A549 (cell line): ENCODE results near the gene DMC1. TPM values are rescaled to one million over a fixed set of nuclear protein-coding genes. Genes with fewer than 3 reads are reported as not detected.
A peak's percentile ranks its signal among the peaks of the same experiment; 100 is the strongest.

Source experiments
- ATAC-seq, 2 experiments: fragments of 200-7000 bp in 1 of 2; fragments of >200 bp in 1 of 2; cut with Nextera tagmentation in 1 of 2; cut with Tn5 transposase in 1 of 2; 3 replicates each; pipeline versions ENCODE4 v1.8.0 to v1.9.1; 2018 to 2020; ENCODE audit warnings: mild to moderate bottlenecking in 1 of 2, moderate library complexity in 1 of 2
- CTCF ChIA-PET: fragments of 300-600 bp; sonication (Branson Sonifier 250); formaldehyde crosslinking; extraction: SDS; loops from one replicate; lab custom pipeline; 2021; ENCODE audit warnings: antibody characterized with exemption, inconsistent platforms; lab: Yijun Ruan, JAX
- POLR2A ChIA-PET: fragments of 350-600 bp; formaldehyde crosslinking; extraction: SDS; loops from one replicate; lab custom pipeline; 2021; ENCODE audit warnings: antibody characterized with exemption, inconsistent platforms; lab: Yijun Ruan, JAX
- DNase-seq, 2 experiments: peaks; one replicate each; pipeline versions ENCODE4 v3.0.0 to v3.0.0-alpha.2; 2011 to 2016; ENCODE audit warnings: low read depth in 1 of 2, low spot score in 1 of 2
- FAIRE-seq: peaks from 2 replicates; lab custom pipeline; 2011; peaks lifted over from hg19 to GRCh38; lab: Jason Lieb, UNC
- H3K27ac ChIP-seq, 2 experiments: fragments of >200 bp; sonication (Bioruptor Twin); formaldehyde crosslinking; 3 replicates each; pipeline ENCODE4 v1.5.1; 2016 to 2017
- H3K4me1 ChIP-seq: fragments of >200 bp; sonication (Bioruptor Twin); formaldehyde crosslinking; 3 replicates; pipeline ENCODE4 v1.6.1; 2016
- H3K4me2 ChIP-seq: fragments of >200 bp; sonication (Bioruptor Twin); formaldehyde crosslinking; 3 replicates; pipeline ENCODE4 v1.6.1; 2016
- H3K4me3 ChIP-seq: fragments of >200 bp; sonication (Bioruptor Twin); formaldehyde crosslinking; 3 replicates; pipeline ENCODE4 v1.5.1; 2016
- H3K9me3 ChIP-seq: fragments of >200 bp; sonication (Bioruptor Twin); formaldehyde crosslinking; 3 replicates; pipeline ENCODE4 v1.6.1; 2016
- EHF ChIP-seq: fragments of 250-450 bp; sonication (Bioruptor Pico); IDR thresholded peaks from 2 replicates; pipeline ENCODE4 v1.5.0; 2020; ENCODE audit warnings: mild to moderate bottlenecking
- GATA3 ChIP-seq: IDR thresholded peaks from 2 replicates; pipeline ENCODE4 v1.6.1; 2012; ENCODE audit warnings: borderline replicate concordance
- JUN ChIP-seq, 2 experiments: fragments of >200 bp; sonication (Bioruptor Twin); formaldehyde crosslinking; IDR thresholded peaks; 2 replicates in 1 of 2; 3 replicates in 1 of 2; pipeline ENCODE4 v1.6.1; 2016 to 2017
- KDM5A ChIP-seq: fragments of 200-600 bp; sonication (generic); IDR thresholded peaks from 2 replicates; pipeline ENCODE4 v1.6.1; 2016; ENCODE audit warnings: antibody characterized with exemption, mild to moderate bottlenecking
- NFE2L2 ChIP-seq: fragments of 150-350 bp; conservative IDR thresholded peaks from 2 replicates; pipeline ENCODE4 v1.6.1; 2014; ENCODE audit warnings: low read length
- NR3C1 ChIP-seq: fragments of >200 bp; sonication (Bioruptor Twin); formaldehyde crosslinking; IDR thresholded peaks from 3 replicates; pipeline ENCODE4 v1.6.1; 2017
- POLR2A ChIP-seq: IDR thresholded peaks from 2 replicates; pipeline ENCODE4 v1.6.1; 2012; ENCODE audit warnings: mild to moderate bottlenecking, low read length
- POLR2AphosphoS2 ChIP-seq: conservative IDR thresholded peaks from 2 replicates; pipeline ENCODE4 v1.6.1; 2012; ENCODE audit warnings: low read length, improper control_type of control experiment, inconsistent platforms
- RCOR1 ChIP-seq: fragments of 150-350 bp; IDR thresholded peaks from 2 replicates; pipeline ENCODE4 v1.6.1; 2014; ENCODE audit warnings: antibody characterized with exemption, low read length, low read depth
- RNF2 ChIP-seq: fragments of 200-600 bp; sonication (generic); IDR thresholded peaks from 2 replicates; pipeline ENCODE4 v1.6.1; 2016; ENCODE audit warnings: low read depth, mild to moderate bottlenecking, antibody characterized with exemption, moderate library complexity, borderline replicate concordance
- SREBF2 ChIP-seq: fragments of 450-650 bp; IDR thresholded peaks from 2 replicates; pipeline ENCODE4 v1.6.1; 2014; ENCODE audit warnings: mild to moderate bottlenecking, moderate library complexity
- ZNF302 ChIP-seq: fragments of 250-450 bp; sonication (Bioruptor Pico); IDR thresholded peaks from 2 replicates; pipeline ENCODE4 v1.9.0; 2021; ENCODE audit warnings: inconsistent platforms, mild to moderate bottlenecking, moderate library complexity
- ZSCAN20 ChIP-seq: fragments of 250-450 bp; sonication (Bioruptor Pico); IDR thresholded peaks from 2 replicates; pipeline ENCODE4 v1.8.0; 2022; ENCODE audit warnings: mild to moderate bottlenecking, moderate library complexity
- WGBS: methylation state at CpG from one replicate; pipeline ENCODE4 v1.1.6; 2017; ENCODE audit errors: missing lambda C conversion rate; 5-methylcytosine and 5-hydroxymethylcytosine counted together
- polyA minus RNA-seq: library from RNA; depleted of rRNA, polyadenylated mRNA; stranded (reverse); fragments of >200 nt; gene quantifications from 2 replicates; pipeline ENCODE4 v1.2.3, GENCODE V29; 2011; rRNA and poly(A)+ RNA removed
- polyA plus RNA-seq, 4 experiments: library from polyadenylated mRNA; depleted of rRNA in 3 of 4; stranded (reverse); fragments of >200 nt; fragmentation: RNase III in 1 of 4; extraction: RNeasy Plus Mini Kit Qiagen cat#74134 plus additional on column Dnase treatment in 1 of 4; gene quantifications; 2 replicates in 3 of 4; 3 replicates in 1 of 4; pipeline ENCODE4 v1.2.3, GENCODE V29; 2011 to 2017
- TF ChIP-seq, protein P1 (sequence below): fragments of 150-350 bp; IDR thresholded peaks from 2 replicates; pipeline ENCODE4 v1.6.1; 2014; ENCODE audit warnings: low read depth, mild to moderate bottlenecking, low read length
- TF ChIP-seq, protein P2 (sequence below): IDR thresholded peaks from 2 replicates; pipeline ENCODE4 v1.6.1; 2012
- TF ChIP-seq, protein P3 (sequence below): fragments of >200 bp; sonication (Bioruptor Twin); formaldehyde crosslinking; IDR thresholded peaks from 3 replicates; pipeline ENCODE4 v1.5.1; 2016
- TF ChIP-seq, protein P4 (sequence below): IDR thresholded peaks from 2 replicates; pipeline ENCODE4 v1.6.1; 2012; ENCODE audit warnings: low read depth, borderline replicate concordance
- TF ChIP-seq, protein P5 (sequence below): fragments of 250-450 bp; sonication (Bioruptor Pico); IDR thresholded peaks from 2 replicates; pipeline ENCODE4 v1.5.0; 2020; ENCODE audit warnings: low read depth, mild to moderate bottlenecking, moderate library complexity

Gene DMC1, protein sequence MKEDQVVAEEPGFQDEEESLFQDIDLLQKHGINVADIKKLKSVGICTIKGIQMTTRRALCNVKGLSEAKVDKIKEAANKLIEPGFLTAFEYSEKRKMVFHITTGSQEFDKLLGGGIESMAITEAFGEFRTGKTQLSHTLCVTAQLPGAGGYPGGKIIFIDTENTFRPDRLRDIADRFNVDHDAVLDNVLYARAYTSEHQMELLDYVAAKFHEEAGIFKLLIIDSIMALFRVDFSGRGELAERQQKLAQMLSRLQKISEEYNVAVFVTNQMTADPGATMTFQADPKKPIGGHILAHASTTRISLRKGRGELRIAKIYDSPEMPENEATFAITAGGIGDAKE
- polyA plus RNA-seq (2011; rRNA removed): 3.4 and 5.7 TPM in 2 replicates
- 4.4 and 8.8 TPM in 2 replicates for polyA plus RNA-seq (2012; cell fraction: cytosol; rRNA removed)
- 0.36 and 14.4 TPM in 2 replicates for polyA plus RNA-seq (2012; cell fraction: nucleus; rRNA removed)
- polyA plus RNA-seq (2017; fragmentation: RNase III; extraction: RNeasy Plus Mini Kit Qiagen cat#74134 plus additional on column Dnase treatment): 6.1 to 6.9 TPM (median 6.4 TPM) in 3 replicates
- 2.5 and 2.6 TPM in 2 replicates for polyA minus RNA-seq

DNA sequence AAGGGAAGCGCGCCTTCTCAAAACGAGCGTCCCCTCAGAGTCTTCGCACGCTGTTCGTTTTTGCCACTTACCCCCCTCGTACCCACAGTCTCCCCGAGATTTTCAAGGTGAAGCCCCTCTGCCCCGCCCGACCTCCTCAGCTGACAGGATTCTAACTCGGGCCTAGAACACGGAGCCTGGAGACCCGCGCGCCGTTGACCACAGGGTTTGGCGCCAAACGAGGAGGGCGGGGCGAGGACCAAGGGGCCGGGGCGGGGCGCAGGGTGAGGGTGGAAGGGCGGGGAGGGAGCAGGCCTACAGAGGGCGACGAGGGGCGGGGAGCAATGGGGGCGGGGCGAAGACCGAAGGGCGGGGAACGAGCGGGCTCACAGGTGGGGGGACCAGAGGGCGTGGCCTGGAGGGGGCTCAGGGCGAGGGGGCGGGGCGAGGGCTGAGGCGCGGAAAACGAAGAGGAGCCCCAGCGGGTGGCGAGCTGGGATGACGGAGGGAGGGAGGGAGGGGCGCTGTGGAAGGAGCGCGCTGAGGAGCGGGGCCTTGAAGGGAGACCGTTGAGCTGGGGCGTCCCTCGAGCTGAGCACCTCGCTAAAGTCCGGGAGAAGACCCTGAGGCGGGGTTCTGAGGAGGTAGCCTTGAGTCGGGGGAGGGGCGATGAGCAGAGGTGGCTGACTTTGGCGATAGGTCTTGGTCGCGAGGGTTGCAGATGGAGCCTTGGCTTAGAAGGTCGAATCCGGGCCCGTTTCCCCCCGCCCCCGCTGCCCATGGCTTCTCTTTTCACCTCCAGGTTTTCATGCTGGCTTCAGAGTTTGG, at the start of gene DMC1:
Gene DMC1 (minus strand): TSS at position 212 of the 807 bp plus-strand sequence. CDS start 1,927 bp downstream, outside the sequence.
- FAIRE-seq (no peak), DNase-seq (peak; percentile 60 to 91), ATAC-seq (peak; percentile 87 to 93)
- POLR2A ChIA-PET: interaction anchor here (0.6 kb wide), 1 partner anchor 33 kb away, joined by 3 read pairs; no protein-coding TSS in a partner anchor
- no peak for TF ChIP-seq KDM5A
- TF ChIP-seq, protein P1, sequence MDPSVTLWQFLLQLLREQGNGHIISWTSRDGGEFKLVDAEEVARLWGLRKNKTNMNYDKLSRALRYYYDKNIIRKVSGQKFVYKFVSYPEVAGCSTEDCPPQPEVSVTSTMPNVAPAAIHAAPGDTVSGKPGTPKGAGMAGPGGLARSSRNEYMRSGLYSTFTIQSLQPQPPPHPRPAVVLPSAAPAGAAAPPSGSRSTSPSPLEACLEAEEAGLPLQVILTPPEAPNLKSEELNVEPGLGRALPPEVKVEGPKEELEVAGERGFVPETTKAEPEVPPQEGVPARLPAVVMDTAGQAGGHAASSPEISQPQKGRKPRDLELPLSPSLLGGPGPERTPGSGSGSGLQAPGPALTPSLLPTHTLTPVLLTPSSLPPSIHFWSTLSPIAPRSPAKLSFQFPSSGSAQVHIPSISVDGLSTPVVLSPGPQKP: no peak
- 0 out of 2 replicates have a peak, but pooled peaks have one; percentile 26 for TF ChIP-seq POLR2A
- TF ChIP-seq, protein P2, sequence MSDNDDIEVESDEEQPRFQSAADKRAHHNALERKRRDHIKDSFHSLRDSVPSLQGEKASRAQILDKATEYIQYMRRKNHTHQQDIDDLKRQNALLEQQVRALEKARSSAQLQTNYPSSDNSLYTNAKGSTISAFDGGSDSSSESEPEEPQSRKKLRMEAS: 0 out of 2 replicates have a peak, but pooled peaks have one; percentile 41
- TF ChIP-seq POLR2AphosphoS2: no peak
- TF ChIP-seq, protein P3, sequence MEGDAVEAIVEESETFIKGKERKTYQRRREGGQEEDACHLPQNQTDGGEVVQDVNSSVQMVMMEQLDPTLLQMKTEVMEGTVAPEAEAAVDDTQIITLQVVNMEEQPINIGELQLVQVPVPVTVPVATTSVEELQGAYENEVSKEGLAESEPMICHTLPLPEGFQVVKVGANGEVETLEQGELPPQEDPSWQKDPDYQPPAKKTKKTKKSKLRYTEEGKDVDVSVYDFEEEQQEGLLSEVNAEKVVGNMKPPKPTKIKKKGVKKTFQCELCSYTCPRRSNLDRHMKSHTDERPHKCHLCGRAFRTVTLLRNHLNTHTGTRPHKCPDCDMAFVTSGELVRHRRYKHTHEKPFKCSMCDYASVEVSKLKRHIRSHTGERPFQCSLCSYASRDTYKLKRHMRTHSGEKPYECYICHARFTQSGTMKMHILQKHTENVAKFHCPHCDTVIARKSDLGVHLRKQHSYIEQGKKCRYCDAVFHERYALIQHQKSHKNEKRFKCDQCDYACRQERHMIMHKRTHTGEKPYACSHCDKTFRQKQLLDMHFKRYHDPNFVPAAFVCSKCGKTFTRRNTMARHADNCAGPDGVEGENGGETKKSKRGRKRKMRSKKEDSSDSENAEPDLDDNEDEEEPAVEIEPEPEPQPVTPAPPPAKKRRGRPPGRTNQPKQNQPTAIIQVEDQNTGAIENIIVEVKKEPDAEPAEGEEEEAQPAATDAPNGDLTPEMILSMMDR: no peak
- TF ChIP-seq EHF (CRISPR knock-in tag): no peak
- TF ChIP-seq NR3C1: no peak
- TF ChIP-seq JUN (IDR thresholded peaks at IDR 0.05): peak in 1 of 2 experiments; percentile 34; a peak in 1 of 5 replicates
- TF ChIP-seq, protein P4, sequence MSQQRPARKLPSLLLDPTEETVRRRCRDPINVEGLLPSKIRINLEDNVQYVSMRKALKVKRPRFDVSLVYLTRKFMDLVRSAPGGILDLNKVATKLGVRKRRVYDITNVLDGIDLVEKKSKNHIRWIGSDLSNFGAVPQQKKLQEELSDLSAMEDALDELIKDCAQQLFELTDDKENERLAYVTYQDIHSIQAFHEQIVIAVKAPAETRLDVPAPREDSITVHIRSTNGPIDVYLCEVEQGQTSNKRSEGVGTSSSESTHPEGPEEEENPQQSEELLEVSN: peak; percentile 76
- Histone ChIP-seq H3K27ac (peak within 1 kb of the TSS; percentile 73 to 93), H3K4me3 (peak within 1 kb of the TSS; percentile 65), H3K4me1 (peaks cover 7% of the 10 kb centered on the region; the same call in 2 of the 3 replicates), H3K4me2 (peak within 1 kb of the TSS; percentile 86), H3K9me3 (no peaks in the 10 kb centered on the region)
- CTCF ChIA-PET: interaction anchor here (1.0 to 4.8 kb wide), 3 partner anchors 10 to 517 kb away, joined by 3 to 43 read pairs (median 5); no protein-coding TSS in a partner anchor
- 1% methylated on average over 31 of the region's 64 CpGs for WGBS

DNA sequence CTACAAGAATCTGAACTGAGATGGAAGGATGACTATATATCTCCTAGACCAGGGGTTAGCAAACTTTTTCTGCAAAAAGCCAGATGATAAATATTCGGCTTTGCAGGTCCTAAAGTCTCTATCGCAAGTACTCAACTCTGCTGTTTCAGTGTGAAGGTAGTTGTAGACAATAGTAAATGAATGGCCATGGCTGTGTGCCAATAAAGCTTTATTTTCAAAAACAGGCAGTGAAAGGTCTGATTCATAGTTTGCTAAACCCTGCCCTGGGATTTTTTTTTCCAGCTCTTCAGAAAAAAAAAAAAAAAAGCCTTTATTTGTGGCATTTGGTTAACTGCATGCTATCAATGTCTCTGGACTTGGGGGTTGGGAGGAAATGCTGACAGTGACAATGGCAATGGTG, 48.7 kb upstream of the DMC1 start:
- TF ChIP-seq GATA3 (no peak), RNF2 (no peak), RCOR1 (no peak), NFE2L2 (no peak), SREBF2 (no peak), ZNF302 (CRISPR knock-in tag) (no peak), ZSCAN20 (CRISPR knock-in tag) (no peak), KDM5A (no peak)
- TF ChIP-seq, protein P5, sequence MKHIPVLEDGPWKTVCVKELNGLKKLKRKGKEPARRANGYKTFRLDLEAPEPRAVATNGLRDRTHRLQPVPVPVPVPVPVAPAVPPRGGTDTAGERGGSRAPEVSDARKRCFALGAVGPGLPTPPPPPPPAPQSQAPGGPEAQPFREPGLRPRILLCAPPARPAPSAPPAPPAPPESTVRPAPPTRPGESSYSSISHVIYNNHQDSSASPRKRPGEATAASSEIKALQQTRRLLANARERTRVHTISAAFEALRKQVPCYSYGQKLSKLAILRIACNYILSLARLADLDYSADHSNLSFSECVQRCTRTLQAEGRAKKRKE (CRISPR knock-in tag): no peak
- Histone ChIP-seq H3K4me2 (no peak overlapping the region), H3K4me3 (no peak overlapping the region), H3K27ac (no peak overlapping the region), H3K9me3 (peaks cover 6% of the 10 kb centered on the region; the same call in 1 of the 3 replicates), H3K4me1 (no peaks in the 10 kb centered on the region; the same call in 2 of the 3 replicates)
- no peak for DNase-seq
- ChIA-PET POLR2A (no interaction called here), CTCF (no interaction called here)
- WGBS: 93% methylated on average over 2 of the region's 2 CpGs
- no peak for FAIRE-seq
- no peak for ATAC-seq
